Mammary epithelial cell (primary cell): Measurements from ENCODE around the gene FAM149A.

Experiments
- CTCF ChIP-seq, 2 donors: IDR thresholded peaks in 1 of 2; conservative IDR thresholded peaks in 1 of 2; 2 replicates each; pipeline ENCODE4 v1.5.1; 2011 to 2012; ENCODE audit warnings: inconsistent platforms in 2 of 2, low read length in 2 of 2, mild to moderate bottlenecking in 2 of 2, control low read depth in 1 of 2, low read depth in 1 of 2; ENCODE audit not compliant: insufficient read depth in 1 of 2; ENCODE audit errors: extremely low read depth in 1 of 2
- EZH2 ChIP-seq: IDR thresholded peaks from 2 replicates; pipeline ENCODE4 v1.6.1; 2012; ENCODE audit warnings: low read length, inconsistent platforms, borderline replicate concordance

GRCh38 chr4:186109245-186109644 lies 4.7 kb downstream of the FAM149A start:
- TF ChIP-seq CTCF (conservative IDR thresholded peaks at IDR 0.05 in 1 of 2, IDR thresholded peaks at IDR 0.05 in 1 of 2; ENCODE audit: extremely low read depth in 1 of 2, insufficient read depth in 1 of 2, low read depth in 1 of 2, low read length in 2 of 2) (no peak), EZH2 (no peak)
